ENCODE data around the gene CCRL2. TPM values are rescaled to one million over a fixed set of nuclear protein-coding genes. Genes with fewer than 3 reads are reported as not detected.

Gene CCRL2
- total and polyA plus RNA-seq, 2 of the 4 experiments (the other 2 are of a cell fraction), result 0.29 to 0.36 TPM

DNA sequence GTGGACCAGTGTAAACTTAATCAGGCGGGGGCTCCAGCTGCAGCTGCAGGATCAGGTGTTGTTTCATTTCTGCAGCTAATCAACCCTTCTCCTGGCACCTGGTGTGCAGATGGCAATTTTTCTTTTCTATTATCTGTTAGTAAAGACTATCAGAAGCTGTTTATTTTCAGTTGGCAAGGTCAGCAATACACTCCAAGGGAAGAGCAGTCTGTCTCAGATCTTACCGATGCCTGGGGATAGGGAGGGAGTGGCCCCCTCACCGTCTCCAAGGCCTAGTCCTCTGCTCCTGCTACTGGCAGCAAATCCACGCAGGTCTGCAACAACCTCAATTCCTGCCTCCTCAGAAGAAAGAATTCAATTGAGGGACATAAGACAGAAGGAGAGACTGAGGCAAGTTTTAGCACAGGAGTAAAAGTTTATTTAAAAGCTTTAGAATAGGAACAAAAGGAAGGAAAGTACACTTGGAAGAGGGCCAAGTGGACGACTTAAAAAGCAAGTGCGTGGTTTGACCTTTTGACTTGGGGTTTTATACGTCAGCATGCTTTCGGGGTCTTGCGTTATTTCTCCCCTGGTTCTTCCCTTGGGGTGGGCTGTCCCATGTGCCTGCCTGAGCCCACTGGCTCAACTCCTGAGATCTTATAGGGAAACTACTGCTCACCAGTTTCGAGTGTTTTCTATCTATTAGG, 9.2 kb downstream of the CCRL2 start:
- CTCF ChIA-PET, result no interaction called here
- 18% methylated on average over 2 of the region's 10 CpGs; no CpG with 5 or more reads in 1 of the 2 experiments for WGBS, 2 experiments (ENCODE audit: extremely low coverage in 2 of 2, insufficient read length in 1 of 2)

More for the DNA sequence above, 9.2 kb downstream of the CCRL2 start:
- peaks cover 6% of the 10 kb centered on the region; the same call in 1 of the 2 replicates for H3K27me3 ChIP-seq (ENCODE audit: control insufficient read depth, insufficient read depth, low read length)
- intact Hi-C loops (cut with micrococcal nuclease) (no loop called here), dilution Hi-C loops (cut with HindIII; ENCODE audit: low sequenced_read_pairs, unreplicated experiment) (no loop called here), in situ Hi-C loops (cut with MboI; ENCODE audit: low sequenced_read_pairs) (no loop called here)
- H3K4me1 ChIP-seq (ENCODE audit: control insufficient read depth, insufficient read depth, low read length), result peaks cover 2% of the 10 kb centered on the region
- POLR2A ChIA-PET (ENCODE audit: unreplicated experiment), result no interaction called here
- no peak overlapping the region for H4K91ac ChIP-seq (ENCODE audit: insufficient read depth, low read depth, low read length)
- DNase-seq, result no peak
- TF ChIP-seq RFX5 (IDR thresholded peaks at IDR 0.05; ENCODE audit: low read depth, low read length), result no peak
- TF ChIP-seq CEBPB (IDR thresholded peaks at IDR 0.05; ENCODE audit: low read depth, low read length), result no peak
- no peak for TF ChIP-seq MXI1 (IDR thresholded peaks at IDR 0.05; ENCODE audit: borderline replicate concordance, low read depth, low read length)
- TF ChIP-seq SMC3 (IDR thresholded peaks at IDR 0.05; ENCODE audit: low read depth, low read length), result no peak
- H2AK9ac ChIP-seq (replicated peaks; ENCODE audit: low read depth, low read length, poor library complexity), result no peak overlapping the region
- H3K9me3 ChIP-seq (ENCODE audit: control insufficient read depth, insufficient read depth, low read length), result no peaks in the 10 kb centered on the region
- no peak overlapping the region for H3K14ac ChIP-seq (replicated peaks; ENCODE audit: low read depth, low read length)
- no peak overlapping the region for H2BK15ac ChIP-seq (ENCODE audit: low read depth, low read length)
- no peak overlapping the region for H4K8ac ChIP-seq (ENCODE audit: low read depth in 2 of 2, low read length in 2 of 2)
- BruUV-seq (replicated peaks), result no TSS peak
- no peaks in the 10 kb centered on the region for H3K36me3 ChIP-seq (ENCODE audit: control insufficient read depth, insufficient read depth, low read length)
- H3K4ac ChIP-seq (ENCODE audit: low read depth, low read length), result no peak overlapping the region
- H3K27ac ChIP-seq (ENCODE audit: insufficient read depth, low read length), result no peak overlapping the region
- H3K18ac ChIP-seq (ENCODE audit: low read depth, low read length), result no peak overlapping the region
- no peak overlapping the region for H3K9ac ChIP-seq (ENCODE audit: low read depth, low read length)
- H3K23ac ChIP-seq (ENCODE audit: low read depth, low read length), result no peak overlapping the region
- no peaks in the 10 kb centered on the region for H3K79me1 ChIP-seq (ENCODE audit: low read depth in 1 of 2, low read length in 2 of 2)
- H3K4me2 ChIP-seq (ENCODE audit: low read depth, low read length), result no peak overlapping the region
- no peak overlapping the region for H2BK120ac ChIP-seq (ENCODE audit: low read depth, low read length)
- H3K9me1 ChIP-seq (ENCODE audit: insufficient read depth, low read length), result no peaks in the 10 kb centered on the region
- H4K5ac ChIP-seq (ENCODE audit: low read depth, low read length), result no peak overlapping the region
- no peak overlapping the region for H2BK5ac ChIP-seq (ENCODE audit: low read depth, low read length, poor library complexity, severe bottlenecking)
- H2BK20ac ChIP-seq (ENCODE audit: low read depth, low read length), result no peak overlapping the region
- no peak overlapping the region for H2AK5ac ChIP-seq (ENCODE audit: low read depth, low read length)
- H3K4me3 ChIP-seq (ENCODE audit: insufficient read depth, low read depth, low read length), result no peak overlapping the region
- H4K20me1 ChIP-seq (ENCODE audit: insufficient read depth, low read length), result no peaks in the 10 kb centered on the region
- H3K56ac ChIP-seq (ENCODE audit: extremely low read depth, insufficient read depth, low read length), result no peak overlapping the region
- ATAC-seq (ENCODE audit: low read depth), result no peak
- H2AFZ ChIP-seq (replicated peaks; ENCODE audit: low read length, poor library complexity), result no peak overlapping the region
